ENCODE measurements around the gene DSN1. TPM values are rescaled to one million over a fixed set of nuclear protein-coding genes. Genes with fewer than 3 reads are reported as not detected.

Gene DSN1
- polyA plus RNA-seq, 3 donors, result 18.9 to 23.1 (median 19.5) TPM

- DNase-seq (ENCODE audit: extremely low read depth in 1 of 11, low read depth in 9 of 11, low spot score in 4 of 11), result no peak
Measured at GRCh38 chr20:36732456-36732855, 41.1 kb downstream of the DSN1 start.

DNA sequence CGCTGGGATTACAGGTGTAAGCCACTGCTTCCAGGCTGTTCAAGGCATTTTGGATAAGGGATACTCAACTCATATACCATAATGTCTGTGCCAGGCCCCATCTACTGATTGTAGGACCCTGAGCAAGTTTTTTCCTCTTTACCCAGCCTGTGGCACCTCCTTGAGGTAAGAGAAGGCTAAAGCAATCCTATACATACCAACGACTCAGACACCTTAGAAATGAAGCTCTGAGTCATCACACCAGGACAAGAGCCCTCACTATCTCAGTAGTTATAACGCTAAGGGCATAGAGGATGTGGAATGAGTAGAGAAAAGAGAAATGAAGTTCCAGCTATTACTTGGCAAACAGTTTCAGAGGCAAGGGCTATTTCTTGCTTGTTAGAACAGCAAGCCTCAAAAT lies 44.6 kb downstream of the DSN1 start:
- no peak for DNase-seq (ENCODE audit: extremely low read depth in 1 of 11, low read depth in 9 of 11, low spot score in 4 of 11)

DNA sequence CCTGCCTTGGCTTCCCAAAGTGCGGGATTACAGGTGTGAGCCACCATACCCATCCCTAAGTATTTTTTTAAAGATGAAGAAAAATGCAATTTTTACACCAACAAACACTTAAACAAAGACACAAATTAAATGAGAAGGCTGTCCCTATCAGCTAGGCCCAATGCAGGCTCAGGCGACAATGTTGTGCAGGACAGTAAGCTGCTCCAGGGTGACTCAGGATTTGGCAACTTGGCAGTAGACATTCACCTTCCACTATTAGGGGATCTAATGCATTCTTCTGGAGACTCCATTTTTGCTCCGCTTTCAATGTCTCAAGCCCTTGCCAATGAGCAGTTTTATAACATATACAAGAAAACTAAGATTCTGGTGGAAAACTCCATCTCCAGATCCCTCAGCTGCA lies 47.4 kb downstream of the DSN1 start:
- no peak for DNase-seq (ENCODE audit: extremely low read depth in 1 of 11, low read depth in 9 of 11, low spot score in 4 of 11)

- DNase-seq (ENCODE audit: extremely low read depth in 1 of 11, low read depth in 9 of 11, low spot score in 4 of 11), result no peak
Measured at GRCh38 chr20:36720510-36720909, 53.1 kb downstream of the DSN1 start.

- DNase-seq (ENCODE audit: extremely low read depth in 1 of 11, low read depth in 9 of 11, low spot score in 4 of 11), result no peak
Measured at GRCh38 chr20:36717657-36718056, 55.9 kb downstream of the DSN1 start.

DNA sequence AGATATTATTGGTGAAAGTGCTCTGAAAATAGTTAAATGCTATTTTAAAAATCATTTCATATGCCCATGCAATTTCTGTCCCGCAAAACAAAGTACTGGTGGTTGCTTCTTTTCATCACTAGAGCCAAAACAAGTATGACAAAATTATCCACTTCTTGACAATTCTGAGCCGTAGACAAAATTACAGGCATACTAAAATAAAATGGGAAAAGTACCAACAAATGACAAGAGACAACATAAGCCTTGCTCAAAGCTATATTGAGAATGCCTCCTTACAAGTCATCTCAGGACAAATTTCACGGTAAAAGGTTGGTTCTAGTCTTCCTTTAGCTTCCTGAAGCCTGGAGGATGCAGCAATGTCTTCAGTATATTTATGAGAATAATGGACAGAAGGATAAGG lies 56.5 kb downstream of the DSN1 start:
- no peak for DNase-seq (ENCODE audit: extremely low read depth in 1 of 11, low read depth in 9 of 11, low spot score in 4 of 11)

GRCh38 chr20:36712775-36713174 lies 60.8 kb downstream of the DSN1 start:
- DNase-seq (ENCODE audit: extremely low read depth in 1 of 11, low read depth in 9 of 11, low spot score in 4 of 11), result no peak

- DNase-seq (ENCODE audit: extremely low read depth in 1 of 11, low read depth in 9 of 11, low spot score in 4 of 11), result no peak
Measured at GRCh38 chr20:36709126-36709525, 64.4 kb downstream of the DSN1 start.

- DNase-seq (ENCODE audit: extremely low read depth in 1 of 11, low read depth in 9 of 11, low spot score in 4 of 11), result no peak
Measured at GRCh38 chr20:36703530-36703929, 70.0 kb downstream of the DSN1 start.

Other genes with a start within 250 kb of the DSN1 start
- gene MYL9, start 232.2 kb downstream of the DSN1 start, polyA plus RNA-seq (ENCODE audit: insufficient read length in 3 of 3), result 100 to 1,000 TPM; 195 to 247 (median 220) TPM
- 10 to 100 TPM; 60.7 to 66.4 (median 65.5) TPM for gene TGIF2, start 200.2 kb downstream of the DSN1 start, polyA plus RNA-seq (ENCODE audit: insufficient read length in 3 of 3)
- gene RAB5IF, start 168.0 kb downstream of the DSN1 start, polyA plus RNA-seq (ENCODE audit: insufficient read length in 3 of 3), result 10 to 100 TPM; 55.5 to 67.2 (median 62.4) TPM
- under 1 TPM; 0.53 to 0.62 (median 0.55) TPM for gene SLA2, start 127.6 kb downstream of the DSN1 start, polyA plus RNA-seq (ENCODE audit: insufficient read length in 3 of 3)
- gene NDRG3, start 27.7 kb downstream of the DSN1 start, polyA plus RNA-seq (ENCODE audit: insufficient read length in 3 of 3), result 10 to 100 TPM; 30.9 to 34.9 (median 31.5) TPM
- gene TLDC2, start 102.4 kb upstream of the DSN1 start, polyA plus RNA-seq (ENCODE audit: insufficient read length in 3 of 3), result 1 to 10 TPM; 1.8 to 3.7 (median 2.8) TPM
- 10 to 100 TPM; 21.8 to 24.8 (median 22.2) TPM for gene SAMHD1, start 177.9 kb upstream of the DSN1 start, polyA plus RNA-seq (ENCODE audit: insufficient read length in 3 of 3)